Measurements from ENCODE around the gene ANXA3. TPM values are rescaled to one million over a fixed set of nuclear protein-coding genes. Genes with fewer than 3 reads are reported as not detected.

Gene ANXA3
- total RNA-seq, 1 donor from 2014 or later, result 68.7 TPM

DNA sequence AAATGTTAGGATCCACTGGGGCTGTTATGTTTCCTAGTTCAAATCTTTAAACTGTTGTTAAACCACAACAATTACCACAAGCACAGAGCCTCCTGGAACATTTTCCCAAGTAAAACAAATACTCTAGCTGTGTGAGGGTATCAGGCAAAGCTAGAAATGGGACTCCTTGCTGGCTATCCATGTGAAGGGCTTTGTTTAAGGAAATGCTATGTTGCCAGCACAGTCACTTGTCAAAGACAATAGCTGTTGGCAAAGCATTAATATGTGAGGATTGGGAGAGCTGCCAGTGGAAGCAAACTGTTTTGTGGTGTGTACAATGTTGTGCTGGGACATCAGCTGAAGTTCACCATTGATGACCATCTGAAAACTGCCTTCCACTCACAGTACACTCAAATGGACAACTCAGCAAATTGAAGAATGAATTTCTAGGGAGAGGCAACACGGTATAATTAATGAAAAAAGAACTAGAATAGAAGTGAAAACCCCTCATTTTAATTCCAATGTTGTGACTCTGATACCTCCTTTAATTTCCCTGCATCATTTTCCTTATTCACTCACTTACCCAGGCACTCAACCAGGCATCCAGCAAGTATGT, 100.8 kb downstream of the ANXA3 start:
- H3K4me1 Mint-ChIP-seq (ENCODE audit: low read depth, unreplicated experiment), result peaks cover 31% of the 10 kb centered on the region
- no peak overlapping the region for H3K4me2 ChIP-seq (ENCODE audit: low read length)

DNA sequence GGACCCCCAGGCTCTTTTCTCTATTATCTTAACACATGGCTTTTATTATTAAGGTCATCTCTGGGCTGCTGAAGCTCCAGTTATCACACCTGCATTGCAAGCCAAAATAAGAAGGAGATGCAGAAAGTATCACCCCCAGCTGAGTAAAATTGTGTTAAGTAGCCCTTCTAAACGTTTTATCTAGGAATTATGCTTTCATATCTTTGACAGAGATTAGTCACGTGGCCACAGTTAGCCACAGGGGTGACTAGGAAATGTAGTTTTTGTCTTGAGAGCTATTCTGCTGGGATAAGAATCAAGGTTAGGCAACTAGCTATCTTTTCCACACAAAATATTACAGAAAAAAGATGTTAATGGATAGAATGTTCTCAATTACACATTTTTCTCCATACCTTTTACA, 102.1 kb downstream of the ANXA3 start:
- Mint-ChIP-seq H3K27ac (ENCODE audit: unreplicated experiment) (no peak overlapping the region), H3K4me3 (ENCODE audit: unreplicated experiment) (no peak overlapping the region), H3K27me3 (ENCODE audit: low read depth, unreplicated experiment) (no peaks in the 10 kb centered on the region), H3K9me3 (ENCODE audit: unreplicated experiment) (no peaks in the 10 kb centered on the region), H3K36me3 (ENCODE audit: low read depth, unreplicated experiment) (no peaks in the 10 kb centered on the region), H3K4me1 (ENCODE audit: low read depth, unreplicated experiment) (peaks cover 42% of the 10 kb centered on the region)
- Histone ChIP-seq H3K9me3 (ENCODE audit: insufficient read depth, low read depth, low read length) (no peaks in the 10 kb centered on the region), H4K20me1 (ENCODE audit: insufficient read depth, low read length) (no peaks in the 10 kb centered on the region), H2AFZ (ENCODE audit: low read depth, low read length) (no peak overlapping the region), H3K4me1 (ENCODE audit: insufficient read depth, low read length) (peaks cover 16% of the 10 kb centered on the region), H3K4me2 (ENCODE audit: low read length) (no peak overlapping the region), H3K79me2 (ENCODE audit: insufficient read depth, low read length) (no peaks in the 10 kb centered on the region), H3K9ac (ENCODE audit: low read length) (no peak overlapping the region), H3K36me3 (ENCODE audit: insufficient read depth, low read length) (no peaks in the 10 kb centered on the region), H3K4me3 (ENCODE audit: insufficient read depth, low read depth, low read length) (no peak overlapping the region), H3K27ac (ENCODE audit: low read depth, low read length) (no peak overlapping the region), H3K27me3 (ENCODE audit: insufficient read depth, low read length) (no peaks in the 10 kb centered on the region)
- no peak for DNase-seq (ENCODE audit: low read depth)
- no peak for TF ChIP-seq EZH2 (IDR thresholded peaks at IDR 0.05; ENCODE audit: insufficient read depth, low read length)
- TF ChIP-seq, protein P1, sequence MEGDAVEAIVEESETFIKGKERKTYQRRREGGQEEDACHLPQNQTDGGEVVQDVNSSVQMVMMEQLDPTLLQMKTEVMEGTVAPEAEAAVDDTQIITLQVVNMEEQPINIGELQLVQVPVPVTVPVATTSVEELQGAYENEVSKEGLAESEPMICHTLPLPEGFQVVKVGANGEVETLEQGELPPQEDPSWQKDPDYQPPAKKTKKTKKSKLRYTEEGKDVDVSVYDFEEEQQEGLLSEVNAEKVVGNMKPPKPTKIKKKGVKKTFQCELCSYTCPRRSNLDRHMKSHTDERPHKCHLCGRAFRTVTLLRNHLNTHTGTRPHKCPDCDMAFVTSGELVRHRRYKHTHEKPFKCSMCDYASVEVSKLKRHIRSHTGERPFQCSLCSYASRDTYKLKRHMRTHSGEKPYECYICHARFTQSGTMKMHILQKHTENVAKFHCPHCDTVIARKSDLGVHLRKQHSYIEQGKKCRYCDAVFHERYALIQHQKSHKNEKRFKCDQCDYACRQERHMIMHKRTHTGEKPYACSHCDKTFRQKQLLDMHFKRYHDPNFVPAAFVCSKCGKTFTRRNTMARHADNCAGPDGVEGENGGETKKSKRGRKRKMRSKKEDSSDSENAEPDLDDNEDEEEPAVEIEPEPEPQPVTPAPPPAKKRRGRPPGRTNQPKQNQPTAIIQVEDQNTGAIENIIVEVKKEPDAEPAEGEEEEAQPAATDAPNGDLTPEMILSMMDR (IDR thresholded peaks at IDR 0.05; ENCODE audit: insufficient read depth, low read depth, low read length), result no peak
- FAIRE-seq, result no peak

More for the DNA sequence above, 100.8 kb downstream of the ANXA3 start:
- H3K36me3 ChIP-seq (ENCODE audit: insufficient read depth, low read length), result no peaks in the 10 kb centered on the region
- no peaks in the 10 kb centered on the region for H3K36me3 Mint-ChIP-seq (ENCODE audit: low read depth, unreplicated experiment)
- H3K27me3 Mint-ChIP-seq (ENCODE audit: low read depth, unreplicated experiment), result no peaks in the 10 kb centered on the region
- TF ChIP-seq, protein P1 (IDR thresholded peaks at IDR 0.05; ENCODE audit: insufficient read depth, low read depth, low read length), result no peak
- no peak for TF ChIP-seq EZH2 (IDR thresholded peaks at IDR 0.05; ENCODE audit: insufficient read depth, low read length)
- FAIRE-seq (no peak), DNase-seq (ENCODE audit: low read depth) (peak; percentile 70)
- no peak overlapping the region for H3K4me3 Mint-ChIP-seq (ENCODE audit: unreplicated experiment)
- H3K27me3 ChIP-seq (ENCODE audit: insufficient read depth, low read length), result no peaks in the 10 kb centered on the region
- peaks cover 13% of the 10 kb centered on the region for H3K4me1 ChIP-seq (ENCODE audit: insufficient read depth, low read length)
- H3K4me3 ChIP-seq (ENCODE audit: insufficient read depth, low read depth, low read length), result no peak overlapping the region
- no peak overlapping the region for H3K27ac Mint-ChIP-seq (ENCODE audit: unreplicated experiment)
- H3K9me3 ChIP-seq (ENCODE audit: insufficient read depth, low read depth, low read length), result no peaks in the 10 kb centered on the region
- no peaks in the 10 kb centered on the region for H4K20me1 ChIP-seq (ENCODE audit: insufficient read depth, low read length)
- no peak overlapping the region for H3K9ac ChIP-seq (ENCODE audit: low read length)
- H3K9me3 Mint-ChIP-seq (ENCODE audit: unreplicated experiment), result no peaks in the 10 kb centered on the region
- H3K79me2 ChIP-seq (ENCODE audit: insufficient read depth, low read length), result no peaks in the 10 kb centered on the region
- H2AFZ ChIP-seq (ENCODE audit: low read depth, low read length), result no peak overlapping the region
- H3K27ac ChIP-seq (ENCODE audit: low read depth, low read length), result no peak overlapping the region

DNA sequence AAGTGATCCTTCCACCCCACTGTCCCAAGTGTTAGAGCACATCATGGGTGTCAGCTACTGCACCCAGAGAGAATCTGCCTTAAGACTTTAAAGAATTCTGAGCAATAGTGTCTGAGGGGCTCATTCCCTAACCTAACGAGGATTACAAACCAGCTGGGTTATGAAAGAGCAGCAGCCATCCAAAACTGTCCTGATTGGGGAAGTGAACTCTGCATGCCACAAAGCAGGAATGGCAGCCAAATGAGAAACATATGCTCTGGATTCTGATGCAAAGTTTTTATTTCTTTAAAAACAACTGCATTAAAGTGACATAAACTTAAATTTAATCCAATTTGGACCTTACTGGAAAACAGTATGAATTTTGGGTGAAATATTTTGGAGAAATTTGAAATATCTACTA, 103.2 kb downstream of the ANXA3 start:
- H2AFZ ChIP-seq (ENCODE audit: low read depth, low read length), result no peak overlapping the region
- peaks cover 48% of the 10 kb centered on the region for H3K4me1 Mint-ChIP-seq (ENCODE audit: low read depth, unreplicated experiment)
- FAIRE-seq, result no peak
- H3K9me3 ChIP-seq (ENCODE audit: insufficient read depth, low read depth, low read length), result no peaks in the 10 kb centered on the region
- H3K36me3 Mint-ChIP-seq (ENCODE audit: low read depth, unreplicated experiment), result no peaks in the 10 kb centered on the region
- no peak overlapping the region for H3K4me3 Mint-ChIP-seq (ENCODE audit: unreplicated experiment)
- H3K4me2 ChIP-seq (ENCODE audit: low read length), result no peak overlapping the region
- H3K36me3 ChIP-seq (ENCODE audit: insufficient read depth, low read length), result no peaks in the 10 kb centered on the region
- peak overlapping the region; percentile 44 for H3K27ac Mint-ChIP-seq (ENCODE audit: unreplicated experiment)
- TF ChIP-seq, protein P1 (IDR thresholded peaks at IDR 0.05; ENCODE audit: insufficient read depth, low read depth, low read length), result no peak
- TF ChIP-seq EZH2 (IDR thresholded peaks at IDR 0.05; ENCODE audit: insufficient read depth, low read length), result no peak
- H3K79me2 ChIP-seq (ENCODE audit: insufficient read depth, low read length), result no peaks in the 10 kb centered on the region
- no peaks in the 10 kb centered on the region for H4K20me1 ChIP-seq (ENCODE audit: insufficient read depth, low read length)
- no peaks in the 10 kb centered on the region for H3K9me3 Mint-ChIP-seq (ENCODE audit: unreplicated experiment)
- peaks cover 16% of the 10 kb centered on the region for H3K4me1 ChIP-seq (ENCODE audit: insufficient read depth, low read length)
- no peak overlapping the region for H3K9ac ChIP-seq (ENCODE audit: low read length)
- no peaks in the 10 kb centered on the region for H3K27me3 Mint-ChIP-seq (ENCODE audit: low read depth, unreplicated experiment)
- H3K27me3 ChIP-seq (ENCODE audit: insufficient read depth, low read length), result no peaks in the 10 kb centered on the region
- DNase-seq (ENCODE audit: low read depth), result no peak
- no peak overlapping the region for H3K4me3 ChIP-seq (ENCODE audit: insufficient read depth, low read depth, low read length)
- H3K27ac ChIP-seq (ENCODE audit: low read depth, low read length), result no peak overlapping the region
